ENCODE results near the gene SUSD3. TPM values are rescaled to one million over a fixed set of nuclear protein-coding genes. Genes with fewer than 3 reads are reported as not detected.

Gene SUSD3
- total RNA-seq, 1 donor from 2014 or later: 1.2 TPM

- Mint-ChIP-seq H3K4me3 (ENCODE audit: unreplicated experiment) (no peak overlapping the region), H3K36me3 (ENCODE audit: low read depth, unreplicated experiment) (no peaks in the 10 kb centered on the region), H3K27ac (ENCODE audit: unreplicated experiment) (no peak overlapping the region), H3K9me3 (ENCODE audit: unreplicated experiment) (no peaks in the 10 kb centered on the region), H3K27me3 (ENCODE audit: unreplicated experiment) (peaks cover 10% of the 10 kb centered on the region), H3K4me1 (ENCODE audit: unreplicated experiment) (peaks cover 7% of the 10 kb centered on the region)
- DNase-seq (ENCODE audit: low spot score): no peak
- TF ChIP-seq, protein P1, sequence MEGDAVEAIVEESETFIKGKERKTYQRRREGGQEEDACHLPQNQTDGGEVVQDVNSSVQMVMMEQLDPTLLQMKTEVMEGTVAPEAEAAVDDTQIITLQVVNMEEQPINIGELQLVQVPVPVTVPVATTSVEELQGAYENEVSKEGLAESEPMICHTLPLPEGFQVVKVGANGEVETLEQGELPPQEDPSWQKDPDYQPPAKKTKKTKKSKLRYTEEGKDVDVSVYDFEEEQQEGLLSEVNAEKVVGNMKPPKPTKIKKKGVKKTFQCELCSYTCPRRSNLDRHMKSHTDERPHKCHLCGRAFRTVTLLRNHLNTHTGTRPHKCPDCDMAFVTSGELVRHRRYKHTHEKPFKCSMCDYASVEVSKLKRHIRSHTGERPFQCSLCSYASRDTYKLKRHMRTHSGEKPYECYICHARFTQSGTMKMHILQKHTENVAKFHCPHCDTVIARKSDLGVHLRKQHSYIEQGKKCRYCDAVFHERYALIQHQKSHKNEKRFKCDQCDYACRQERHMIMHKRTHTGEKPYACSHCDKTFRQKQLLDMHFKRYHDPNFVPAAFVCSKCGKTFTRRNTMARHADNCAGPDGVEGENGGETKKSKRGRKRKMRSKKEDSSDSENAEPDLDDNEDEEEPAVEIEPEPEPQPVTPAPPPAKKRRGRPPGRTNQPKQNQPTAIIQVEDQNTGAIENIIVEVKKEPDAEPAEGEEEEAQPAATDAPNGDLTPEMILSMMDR (IDR thresholded peaks at IDR 0.05; ENCODE audit: unreplicated experiment): no peak
These were observed 33.4 kb upstream of the SUSD3 start for GRCh38 chr9:93024986-93025630.

GRCh38 chr9:93025736-93026135, 32.8 kb upstream of the SUSD3 start:
- H3K4me3 Mint-ChIP-seq (ENCODE audit: unreplicated experiment): no peak overlapping the region
- no peak for DNase-seq (ENCODE audit: low spot score)
- H3K27ac Mint-ChIP-seq (ENCODE audit: unreplicated experiment): no peak overlapping the region
- H3K27me3 Mint-ChIP-seq (ENCODE audit: unreplicated experiment): peaks cover 8% of the 10 kb centered on the region
- peaks cover 1% of the 10 kb centered on the region for H3K36me3 Mint-ChIP-seq (ENCODE audit: low read depth, unreplicated experiment)
- H3K9me3 Mint-ChIP-seq (ENCODE audit: unreplicated experiment): no peaks in the 10 kb centered on the region
- TF ChIP-seq, protein P1 (IDR thresholded peaks at IDR 0.05; ENCODE audit: unreplicated experiment): no peak
- peaks cover 7% of the 10 kb centered on the region for H3K4me1 Mint-ChIP-seq (ENCODE audit: unreplicated experiment)

- no peak overlapping the region for H3K27ac Mint-ChIP-seq (ENCODE audit: unreplicated experiment)
- peaks cover 11% of the 10 kb centered on the region for H3K27me3 Mint-ChIP-seq (ENCODE audit: unreplicated experiment)
- H3K36me3 Mint-ChIP-seq (ENCODE audit: low read depth, unreplicated experiment): peaks cover 4% of the 10 kb centered on the region
- no peak for DNase-seq (ENCODE audit: low spot score)
- peaks cover 7% of the 10 kb centered on the region for H3K4me1 Mint-ChIP-seq (ENCODE audit: unreplicated experiment)
- no peaks in the 10 kb centered on the region for H3K9me3 Mint-ChIP-seq (ENCODE audit: unreplicated experiment)
- no peak overlapping the region for H3K4me3 Mint-ChIP-seq (ENCODE audit: unreplicated experiment)
- TF ChIP-seq, protein P1 (IDR thresholded peaks at IDR 0.05; ENCODE audit: unreplicated experiment): no peak
These were observed 31.9 kb upstream of the SUSD3 start for GRCh38 chr9:93026640-93027039.

- Mint-ChIP-seq H3K9me3 (ENCODE audit: unreplicated experiment) (no peaks in the 10 kb centered on the region), H3K27me3 (ENCODE audit: unreplicated experiment) (peaks cover 6% of the 10 kb centered on the region), H3K36me3 (ENCODE audit: low read depth, unreplicated experiment) (peaks cover 4% of the 10 kb centered on the region), H3K27ac (ENCODE audit: unreplicated experiment) (no peak overlapping the region), H3K4me1 (ENCODE audit: unreplicated experiment) (peaks cover 7% of the 10 kb centered on the region), H3K4me3 (ENCODE audit: unreplicated experiment) (no peak overlapping the region)
- TF ChIP-seq, protein P1 (IDR thresholded peaks at IDR 0.05; ENCODE audit: unreplicated experiment): no peak
- DNase-seq (ENCODE audit: low spot score): no peak
These were observed 30.8 kb upstream of the SUSD3 start for GRCh38 chr9:93027750-93028149.

- H3K4me1 Mint-ChIP-seq (ENCODE audit: unreplicated experiment): peaks cover 9% of the 10 kb centered on the region
- H3K27ac Mint-ChIP-seq (ENCODE audit: unreplicated experiment): no peak overlapping the region
- DNase-seq (ENCODE audit: low spot score): no peak
- no peak overlapping the region for H3K4me3 Mint-ChIP-seq (ENCODE audit: unreplicated experiment)
- H3K9me3 Mint-ChIP-seq (ENCODE audit: unreplicated experiment): no peaks in the 10 kb centered on the region
- TF ChIP-seq, protein P1 (IDR thresholded peaks at IDR 0.05; ENCODE audit: unreplicated experiment): no peak
- H3K36me3 Mint-ChIP-seq (ENCODE audit: low read depth, unreplicated experiment): peaks cover 4% of the 10 kb centered on the region
- H3K27me3 Mint-ChIP-seq (ENCODE audit: unreplicated experiment): peaks cover 6% of the 10 kb centered on the region
These were observed 30.0 kb upstream of the SUSD3 start for GRCh38 chr9:93028448-93029006.
